HG02840 (cell line): ENCODE results near the gene F7.

Source experiments
- ATAC-seq: cut with Tn5 transposase; IDR thresholded peaks from one replicate; pipeline ENCODE4 v1.9.1; 2021; ENCODE audit warnings: mild to moderate bottlenecking, moderate library complexity, moderate number of reproducible peaks; ENCODE audit not compliant: unreplicated experiment, low FRiP score

The F7 gene

DNA sequence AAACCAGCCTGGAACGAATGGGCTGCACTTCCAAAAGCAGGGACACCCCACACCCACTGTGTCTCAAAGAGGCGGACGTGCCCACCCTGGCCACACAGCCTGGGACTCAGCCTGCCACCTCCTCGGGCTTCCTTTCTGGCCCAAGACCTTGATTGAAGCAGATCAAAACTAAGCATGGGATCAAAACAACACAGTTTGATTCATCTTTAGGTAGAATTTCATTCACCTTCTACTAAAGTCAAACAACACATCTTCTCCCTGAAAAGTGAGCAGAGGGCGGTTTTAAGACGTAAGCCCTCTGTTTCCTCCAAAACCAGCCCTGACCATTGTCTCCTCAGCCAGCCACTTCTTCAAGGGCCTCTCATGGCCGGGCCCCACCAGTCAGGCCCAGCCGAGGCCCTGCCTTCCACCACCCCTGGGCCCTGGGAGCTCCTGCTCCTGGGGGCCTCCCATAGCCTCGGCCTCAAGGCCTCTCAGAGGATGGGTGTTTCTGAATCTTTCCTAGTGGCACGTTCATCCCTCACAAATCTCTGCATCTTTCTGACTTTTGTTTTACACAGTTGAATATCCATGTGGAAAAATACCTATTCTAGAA is 10.7 kb downstream of the F7 start:
- no peak for ATAC-seq

DNA sequence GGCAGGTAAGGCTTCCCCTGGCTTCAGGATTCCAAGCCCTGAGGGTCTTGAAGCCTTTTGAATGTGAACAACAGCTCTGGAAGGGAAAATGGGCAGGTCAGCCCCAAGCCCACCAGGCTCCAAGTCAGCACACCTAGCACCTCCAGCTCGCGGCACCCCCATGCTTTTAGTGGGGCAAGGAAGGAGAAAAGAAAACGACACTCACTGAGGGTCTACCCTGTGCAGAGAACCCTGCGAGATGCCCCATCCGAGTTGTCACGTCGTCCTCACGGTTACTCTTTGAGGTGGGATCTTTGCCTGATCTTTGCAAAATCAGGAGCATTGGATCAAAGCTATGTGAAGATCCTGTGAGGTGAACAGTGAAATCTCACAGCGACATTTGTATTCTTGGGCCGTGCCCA is 11.3 kb downstream of the F7 start:
- ATAC-seq = no peak

DNA sequence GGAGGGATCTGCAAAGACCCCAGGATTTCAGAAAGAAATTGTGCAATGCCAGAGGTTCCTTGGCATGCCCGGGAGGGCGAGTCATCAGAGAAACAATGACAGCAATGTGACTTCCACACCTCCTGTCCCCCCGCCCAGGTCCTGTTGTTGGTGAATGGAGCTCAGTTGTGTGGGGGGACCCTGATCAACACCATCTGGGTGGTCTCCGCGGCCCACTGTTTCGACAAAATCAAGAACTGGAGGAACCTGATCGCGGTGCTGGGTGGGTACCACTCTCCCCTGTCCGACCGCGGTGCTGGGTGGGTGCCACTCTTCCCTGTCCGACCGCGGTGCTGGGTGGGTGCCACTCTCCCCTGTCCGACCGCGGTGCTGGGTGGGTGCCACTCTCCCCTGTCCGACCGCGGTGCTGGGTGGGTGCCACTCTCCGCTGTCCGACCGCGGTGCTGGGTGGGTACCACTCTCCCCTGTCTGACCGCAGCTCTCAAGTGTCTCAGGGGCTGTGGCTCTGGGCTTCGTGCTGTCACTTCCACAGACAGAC is 11.8 kb downstream of the F7 start:
- ATAC-seq = no peak

DNA sequence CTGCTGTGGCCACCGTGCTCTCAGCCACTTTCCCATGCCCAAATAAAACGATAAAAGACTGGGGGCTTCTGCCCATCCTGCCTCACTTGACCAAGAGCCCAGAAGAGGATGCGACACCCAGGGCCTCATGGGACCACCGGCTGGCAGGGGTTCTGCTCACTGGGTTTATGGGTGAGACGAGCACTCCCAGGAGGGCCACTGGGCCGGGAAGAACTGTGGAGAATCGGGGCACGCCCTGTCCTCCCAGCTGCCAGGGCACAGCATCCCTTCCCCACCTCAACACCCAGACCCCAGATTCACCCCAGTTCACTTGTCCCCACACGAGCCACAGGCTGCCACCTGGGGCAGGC is 12.3 kb downstream of the F7 start:
- no peak for ATAC-seq

DNA sequence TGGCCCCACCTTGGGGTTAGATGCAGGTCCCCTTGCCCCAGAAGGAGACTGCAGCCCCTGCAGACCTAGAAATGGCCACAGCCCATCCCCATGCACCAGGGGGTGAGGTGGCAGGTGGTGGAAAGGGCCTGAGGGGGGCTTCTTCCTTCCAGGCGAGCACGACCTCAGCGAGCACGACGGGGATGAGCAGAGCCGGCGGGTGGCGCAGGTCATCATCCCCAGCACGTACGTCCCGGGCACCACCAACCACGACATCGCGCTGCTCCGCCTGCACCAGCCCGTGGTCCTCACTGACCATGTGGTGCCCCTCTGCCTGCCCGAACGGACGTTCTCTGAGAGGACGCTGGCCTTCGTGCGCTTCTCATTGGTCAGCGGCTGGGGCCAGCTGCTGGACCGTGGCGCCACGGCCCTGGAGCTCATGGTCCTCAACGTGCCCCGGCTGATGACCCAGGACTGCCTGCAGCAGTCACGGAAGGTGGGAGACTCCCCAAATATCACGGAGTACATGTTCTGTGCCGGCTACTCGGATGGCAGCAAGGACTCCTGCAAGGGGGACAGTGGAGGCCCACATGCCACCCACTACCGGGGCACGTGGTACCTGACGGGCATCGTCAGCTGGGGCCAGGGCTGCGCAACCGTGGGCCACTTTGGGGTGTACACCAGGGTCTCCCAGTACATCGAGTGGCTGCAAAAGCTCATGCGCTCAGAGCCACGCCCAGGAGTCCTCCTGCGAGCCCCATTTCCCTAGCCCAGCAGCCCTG is 12.8 kb downstream of the F7 start:
- ATAC-seq = no peak

DNA sequence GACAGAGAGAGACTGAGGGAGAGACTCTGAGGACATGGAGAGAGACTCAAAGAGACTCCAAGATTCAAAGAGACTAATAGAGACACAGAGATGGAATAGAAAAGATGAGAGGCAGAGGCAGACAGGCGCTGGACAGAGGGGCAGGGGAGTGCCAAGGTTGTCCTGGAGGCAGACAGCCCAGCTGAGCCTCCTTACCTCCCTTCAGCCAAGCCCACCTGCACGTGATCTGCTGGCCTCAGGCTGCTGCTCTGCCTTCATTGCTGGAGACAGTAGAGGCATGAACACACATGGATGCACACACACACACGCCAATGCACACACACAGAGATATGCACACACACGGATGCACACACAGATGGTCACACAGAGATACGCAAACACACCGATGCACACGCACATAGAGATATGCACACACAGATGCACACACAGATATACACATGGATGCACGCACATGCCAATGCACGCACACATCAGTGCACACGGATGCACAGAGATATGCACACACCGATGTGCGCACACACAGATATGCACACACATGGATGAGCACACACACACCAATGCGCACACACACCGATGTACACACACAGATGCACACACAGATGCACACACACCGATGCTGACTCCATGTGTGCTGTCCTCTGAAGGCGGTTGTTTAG is 13.7 kb downstream of the F7 start:
- no peak for ATAC-seq

DNA sequence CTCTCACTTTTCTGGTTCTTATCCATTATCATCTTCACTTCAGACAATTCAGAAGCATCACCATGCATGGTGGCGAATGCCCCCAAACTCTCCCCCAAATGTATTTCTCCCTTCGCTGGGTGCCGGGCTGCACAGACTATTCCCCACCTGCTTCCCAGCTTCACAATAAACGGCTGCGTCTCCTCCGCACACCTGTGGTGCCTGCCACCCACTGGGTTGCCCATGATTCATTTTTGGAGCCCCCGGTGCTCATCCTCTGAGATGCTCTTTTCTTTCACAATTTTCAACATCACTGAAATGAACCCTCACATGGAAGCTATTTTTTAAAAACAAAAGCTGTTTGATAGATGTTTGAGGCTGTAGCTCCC is 14.2 kb downstream of the F7 start:
- no peak for ATAC-seq

DNA sequence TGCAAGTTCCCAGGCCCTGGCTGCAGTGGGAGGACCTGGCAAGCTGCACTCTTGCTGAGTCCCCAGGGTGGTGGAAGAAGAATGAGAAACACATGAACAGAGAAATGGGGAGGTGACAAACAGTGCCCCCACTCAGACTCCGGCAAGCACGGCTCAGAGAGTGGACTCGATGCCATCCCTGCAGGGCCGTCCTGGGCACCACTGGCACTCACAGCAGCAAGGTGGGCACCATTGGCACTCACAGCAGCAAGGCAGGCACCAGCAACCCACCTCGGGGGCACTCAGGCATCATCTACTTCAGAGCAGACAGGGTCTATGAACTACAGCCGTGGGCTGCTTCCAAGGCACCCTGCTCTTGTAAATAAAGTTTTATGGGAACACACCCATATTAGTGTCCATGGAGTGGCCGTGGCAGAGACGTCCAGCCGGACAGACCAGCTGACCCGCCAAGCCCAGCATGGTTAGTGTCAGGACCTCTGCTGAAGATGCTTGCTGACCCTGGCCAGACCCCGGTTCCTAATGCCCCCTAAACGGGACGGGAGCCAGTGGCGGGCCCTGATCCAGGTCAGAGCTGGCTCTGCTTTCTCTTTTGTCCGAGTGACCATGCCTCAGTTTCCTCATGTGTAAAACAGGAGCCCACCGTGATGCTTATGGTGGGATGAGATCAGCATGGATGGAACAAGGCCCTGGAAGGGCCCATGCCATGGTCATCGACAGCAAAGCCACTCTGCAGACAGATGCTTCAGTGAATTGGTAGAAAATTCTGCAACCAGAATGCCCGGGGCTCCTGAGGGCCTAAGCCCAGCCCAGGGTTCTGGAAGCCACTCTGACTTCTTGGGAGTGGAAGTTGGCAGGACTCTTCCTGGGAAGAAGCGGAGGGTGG is 14.9 kb downstream of the F7 start:
- no peak for ATAC-seq

DNA sequence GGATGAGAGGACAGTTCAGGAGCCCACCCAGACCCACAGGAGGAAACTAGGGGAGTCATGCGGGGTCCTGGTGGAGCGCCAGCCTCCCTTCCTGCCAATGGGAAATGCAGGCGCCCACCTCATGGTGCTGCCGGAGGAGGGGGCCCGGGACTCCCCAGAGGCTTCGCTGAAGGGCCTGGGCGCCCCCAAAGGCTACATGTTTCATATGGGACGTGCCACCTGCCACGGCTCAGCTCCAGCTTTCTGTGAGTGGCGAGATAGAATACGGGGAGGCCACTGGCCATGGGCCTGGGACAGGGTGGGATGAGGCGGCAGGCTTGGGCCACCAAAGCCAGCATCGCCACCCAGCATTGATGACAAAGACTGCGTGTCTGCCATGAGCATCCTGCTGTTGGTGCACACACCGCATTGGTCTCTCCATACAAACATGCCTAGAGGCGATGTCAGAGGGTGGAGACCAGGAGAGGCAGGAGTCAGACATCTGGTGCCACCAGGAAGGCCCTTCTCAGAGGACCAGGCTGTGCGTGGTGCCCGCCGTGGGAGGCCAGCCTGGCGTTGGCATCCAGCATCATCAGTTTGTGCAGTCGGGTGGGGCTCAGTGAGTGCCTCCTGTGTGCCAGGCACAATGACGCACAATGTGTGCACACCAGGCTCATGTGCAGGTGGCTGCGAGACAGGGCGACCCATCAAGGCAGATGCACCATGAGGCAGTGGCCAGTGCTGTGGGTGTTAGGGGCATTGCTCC is 15.8 kb downstream of the F7 start:
- ATAC-seq = no peak

DNA sequence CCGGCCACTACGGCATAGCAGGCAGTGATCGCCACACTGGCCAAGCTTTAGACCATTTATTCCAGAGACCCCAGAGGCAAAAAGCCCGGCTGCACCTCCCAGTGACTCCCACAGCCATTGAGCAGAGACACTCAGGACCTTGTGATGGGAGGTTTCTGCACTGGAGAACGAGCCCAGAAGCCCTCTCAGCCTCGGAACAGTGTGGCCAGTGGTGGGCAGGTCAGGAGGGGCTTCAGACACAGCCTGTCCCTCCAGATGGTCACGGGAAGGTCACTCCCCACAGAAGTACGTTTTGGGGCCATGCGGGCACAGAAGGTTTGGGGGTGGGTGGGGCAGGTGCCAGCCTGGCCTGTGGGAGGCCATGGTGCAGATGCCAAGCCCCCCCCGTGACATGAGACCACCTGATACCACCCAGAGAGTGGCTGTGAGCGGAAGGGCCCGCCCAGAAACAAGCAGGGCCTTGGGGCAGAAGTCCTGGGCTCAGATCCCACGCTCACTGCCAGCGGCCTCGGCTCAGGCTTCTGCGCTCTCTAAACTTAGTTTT is 16.4 kb downstream of the F7 start:
- no peak for ATAC-seq

DNA sequence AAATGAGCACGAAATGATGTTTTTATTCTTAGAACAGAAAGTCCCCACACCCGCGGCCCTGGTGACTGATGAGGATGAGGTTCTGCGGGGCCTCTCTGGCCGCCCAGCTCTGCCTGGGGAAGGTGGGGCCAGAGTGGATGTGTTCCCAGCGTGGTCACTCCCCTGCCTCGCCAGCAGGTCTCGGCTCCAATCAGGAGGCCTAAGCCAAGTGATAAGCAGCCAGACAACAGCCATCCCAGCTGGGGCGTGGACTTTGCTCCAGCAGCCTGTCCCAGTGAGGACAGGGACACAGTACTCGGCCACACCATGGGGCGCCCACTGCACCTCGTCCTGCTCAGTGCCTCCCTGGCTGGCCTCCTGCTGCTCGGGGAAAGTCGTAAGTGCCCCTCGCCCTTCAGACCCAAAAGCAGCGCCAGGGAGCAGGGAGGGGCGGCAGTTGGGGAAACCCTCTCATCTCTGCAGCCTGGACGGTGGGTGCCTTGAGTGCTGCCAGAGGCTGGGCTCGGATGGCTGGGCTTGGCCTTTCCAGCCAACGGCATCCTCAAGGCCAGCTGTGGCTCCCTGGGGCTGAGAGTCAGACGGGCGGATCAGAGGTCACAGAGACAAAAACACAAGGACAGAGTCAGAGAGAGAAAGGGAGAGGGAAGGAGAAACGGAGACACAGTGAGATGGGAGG is 17.1 kb downstream of the F7 start, which contains the start of gene F10:
TSS of gene F10 (plus strand) at position 250 of the 676 bp plus-strand sequence. CDS start at position 307, 57 bp downstream.
- ATAC-seq = no peak

DNA sequence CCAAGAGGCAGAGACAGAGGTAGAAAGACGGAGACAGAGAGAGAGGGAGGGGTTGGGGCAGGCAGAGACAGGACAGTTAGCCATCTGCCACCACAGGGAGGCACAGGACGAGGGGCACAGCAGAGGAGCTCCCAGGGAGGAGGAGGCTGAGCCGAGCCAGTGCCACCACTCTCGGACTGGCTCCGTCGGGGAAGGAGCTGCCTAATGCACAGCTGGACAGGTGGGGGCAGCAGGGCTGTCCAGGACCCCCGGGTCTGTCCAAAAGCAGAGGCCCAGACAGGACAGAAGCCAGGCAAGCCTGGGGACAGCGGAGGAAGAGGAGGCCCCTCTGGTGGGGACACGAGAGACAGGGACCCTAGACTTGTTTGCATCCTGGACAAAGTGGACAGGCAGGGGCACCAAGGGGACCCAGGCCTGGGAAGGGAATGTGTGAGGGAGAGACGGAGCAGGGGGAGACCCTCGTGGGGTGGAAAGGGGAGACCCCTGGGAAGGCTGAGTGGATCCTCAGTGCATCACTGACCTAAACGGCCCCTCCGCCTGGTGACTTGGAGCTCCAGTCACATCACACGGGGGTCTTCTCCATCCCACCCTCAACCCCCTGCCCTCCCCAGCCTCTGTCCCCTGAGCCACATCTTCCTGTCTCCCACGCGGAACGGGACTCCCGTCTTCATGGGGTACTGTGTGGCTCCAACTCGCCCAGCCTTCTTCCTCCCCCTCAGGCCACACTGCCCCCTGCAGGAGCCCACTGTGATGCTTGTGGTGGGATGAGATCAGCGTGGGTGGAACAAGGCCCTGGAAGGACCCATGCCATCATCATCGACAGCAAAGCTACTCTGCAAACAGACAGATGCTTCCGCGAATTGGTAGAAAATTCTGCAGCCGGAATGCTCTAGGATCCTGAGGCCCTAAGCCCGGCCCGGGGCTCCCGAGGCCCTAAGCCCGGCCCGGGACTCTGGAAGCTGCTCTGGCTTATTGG is 17.9 kb downstream of the F7 start:
- no peak for ATAC-seq

DNA sequence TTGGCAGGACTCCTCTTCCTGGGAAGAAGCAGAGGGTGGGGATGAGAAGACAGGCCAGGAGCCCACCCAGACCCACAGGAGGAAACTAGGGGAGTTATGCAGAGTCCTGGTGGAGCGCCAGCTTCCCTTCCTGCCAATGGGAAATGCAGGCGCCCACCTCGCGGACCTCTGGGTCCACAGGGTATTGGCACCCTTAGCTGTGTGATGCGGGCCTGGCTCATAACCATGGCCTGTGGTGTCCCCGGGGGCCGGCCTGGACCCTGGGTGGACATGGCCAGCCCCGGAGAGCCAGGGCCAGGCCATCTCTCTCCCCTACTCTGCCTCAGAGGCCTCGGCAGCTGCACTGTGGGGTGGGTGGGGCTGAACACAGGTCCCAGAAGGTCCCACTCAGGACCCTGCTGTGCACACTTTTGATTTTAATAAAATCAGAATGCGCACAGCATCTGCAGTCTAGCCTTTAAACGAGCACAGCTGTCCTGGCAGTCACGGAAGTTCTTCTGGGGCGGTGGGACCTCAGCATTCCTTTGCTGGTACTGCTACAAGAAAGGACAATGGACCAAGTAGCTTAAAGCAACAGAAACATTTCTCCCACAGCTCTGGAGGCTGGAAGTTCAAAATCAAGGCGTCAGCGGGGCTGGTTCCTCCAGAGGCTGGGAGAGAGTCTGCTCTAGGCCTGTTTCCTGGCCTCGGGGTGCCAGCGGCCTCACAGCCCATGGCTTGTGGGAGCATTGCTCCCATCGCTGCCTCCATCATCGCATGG is 18.8 kb downstream of the F7 start:
- no peak for ATAC-seq

DNA sequence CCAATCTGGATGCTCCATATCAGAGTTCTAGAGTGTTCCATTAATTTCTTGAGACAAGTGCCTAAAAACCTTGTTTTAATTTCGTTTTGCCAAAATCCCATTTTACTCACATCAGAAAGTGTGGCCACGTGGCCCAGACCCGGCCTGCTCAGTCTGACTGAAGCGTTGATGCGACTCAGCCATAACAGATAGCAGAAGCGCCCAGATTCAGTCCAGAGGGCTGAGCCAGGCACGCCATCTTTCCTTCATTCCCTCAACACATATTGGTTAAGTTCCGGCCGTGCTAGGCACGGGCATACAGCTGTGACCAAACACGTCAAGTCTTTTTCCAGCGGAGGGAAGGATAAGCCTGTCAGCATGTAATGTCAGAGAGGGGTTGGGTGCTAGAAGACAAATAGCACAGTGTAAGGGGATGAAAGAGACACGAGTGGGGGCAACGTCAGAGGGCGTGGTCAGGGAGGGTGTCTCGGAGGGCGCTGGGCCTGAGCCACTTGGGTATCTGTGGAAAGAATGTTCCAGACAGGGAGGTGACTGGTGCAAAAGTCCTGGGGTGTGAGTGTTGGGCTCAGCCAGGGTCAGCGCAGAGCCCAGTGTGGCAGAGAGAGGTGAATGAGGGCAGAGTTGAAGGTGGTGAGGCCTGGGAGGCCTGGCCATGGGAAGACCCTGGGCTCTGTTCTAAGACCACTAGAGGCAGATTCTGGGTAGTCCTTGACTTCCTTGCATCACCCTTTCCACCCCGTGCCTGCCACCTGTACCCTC is 20.1 kb downstream of the F7 start:
- ATAC-seq = no peak

DNA sequence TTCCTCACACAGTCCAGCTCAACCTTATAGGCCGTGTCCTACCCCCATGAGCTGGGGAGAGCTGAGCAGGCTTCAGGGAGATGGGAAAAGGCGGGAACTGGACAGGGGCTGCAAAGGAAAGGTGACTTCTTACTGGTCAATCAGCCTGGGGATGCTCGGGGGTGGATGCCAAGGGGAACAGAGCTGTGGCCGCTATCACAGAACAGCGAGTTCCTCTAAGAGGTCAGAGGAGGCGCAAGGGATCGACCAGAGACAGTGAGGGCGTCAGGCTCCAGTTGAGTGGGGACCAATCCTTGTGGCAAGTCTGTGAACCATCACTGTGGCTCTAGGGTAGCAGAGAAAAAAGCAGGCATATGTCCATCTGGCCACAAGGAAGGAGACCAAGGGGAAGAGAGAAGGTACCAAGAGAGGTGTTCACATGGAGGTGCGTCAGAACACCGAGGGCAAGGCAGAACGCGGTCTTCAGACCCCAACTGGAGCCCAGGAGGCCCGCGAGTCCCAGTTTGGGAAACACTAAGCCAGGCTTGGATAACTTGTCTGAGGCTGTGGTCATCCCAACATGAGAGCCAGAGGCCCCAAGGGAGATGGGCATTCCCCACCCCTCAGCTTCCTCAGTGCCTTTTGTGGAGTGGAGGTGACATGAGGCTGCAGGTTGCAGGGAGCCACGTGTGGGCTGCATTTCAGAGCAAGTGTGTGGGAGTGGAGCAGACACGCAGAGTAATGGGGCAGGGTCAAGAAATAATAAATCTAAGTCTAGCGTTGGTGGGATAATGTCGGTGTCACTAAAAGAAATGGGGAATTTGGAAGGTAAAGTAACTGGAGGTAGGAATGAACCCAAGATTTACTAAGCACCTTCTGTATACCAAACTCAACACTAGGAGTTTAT is 20.9 kb downstream of the F7 start:
- no peak for ATAC-seq

DNA sequence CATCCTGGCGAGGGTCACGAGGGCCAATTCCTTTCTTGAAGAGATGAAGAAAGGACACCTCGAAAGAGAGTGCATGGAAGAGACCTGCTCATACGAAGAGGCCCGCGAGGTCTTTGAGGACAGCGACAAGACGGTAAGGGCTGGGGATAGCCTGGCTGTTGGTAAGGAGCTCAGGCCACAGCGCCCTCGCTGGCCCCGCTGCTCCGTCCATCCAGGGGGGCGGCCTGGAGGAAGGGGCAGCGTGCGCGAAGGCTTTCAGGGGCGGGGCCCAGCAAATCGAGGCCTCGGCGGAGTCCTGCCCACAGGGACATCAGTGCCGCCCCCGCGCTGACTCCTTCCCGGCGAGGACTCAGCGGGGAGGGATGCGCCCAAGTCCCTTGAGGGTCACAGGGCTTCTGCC is 23.9 kb downstream of the F7 start:
- no peak for ATAC-seq
